ENCODE measurements around the gene ARHGEF25.
"Not testable (repeated sequence)": the region's sequence is repeated elsewhere in the genome, so short reads cannot be mapped to it uniquely, and the experiment has no call there.

Gene ARHGEF25

DNA sequence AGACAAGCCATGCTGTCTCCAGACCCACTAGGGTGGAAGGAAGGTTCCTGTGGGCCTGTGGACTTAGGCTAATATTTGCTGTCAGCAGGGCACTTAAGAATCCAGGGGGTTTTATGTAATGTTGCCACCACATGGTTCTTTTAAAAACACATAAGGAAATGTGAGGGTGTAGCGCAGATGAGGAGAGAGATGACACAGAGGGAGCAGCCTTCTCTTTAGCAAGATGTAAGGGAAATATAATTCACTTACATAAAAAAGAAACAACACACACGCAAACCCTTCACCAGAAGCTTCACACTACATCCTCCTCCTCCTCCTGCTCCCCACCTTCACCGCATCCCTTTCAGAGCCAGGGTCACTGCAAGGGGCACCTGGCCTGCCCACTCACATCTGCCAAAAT, 25.1 kb upstream of the ARHGEF25 start:
- FAIRE-seq, result no peak

- no peak for FAIRE-seq
Measured at GRCh38 chr12:57586832-57587429, 24.3 kb upstream of the ARHGEF25 start.

DNA sequence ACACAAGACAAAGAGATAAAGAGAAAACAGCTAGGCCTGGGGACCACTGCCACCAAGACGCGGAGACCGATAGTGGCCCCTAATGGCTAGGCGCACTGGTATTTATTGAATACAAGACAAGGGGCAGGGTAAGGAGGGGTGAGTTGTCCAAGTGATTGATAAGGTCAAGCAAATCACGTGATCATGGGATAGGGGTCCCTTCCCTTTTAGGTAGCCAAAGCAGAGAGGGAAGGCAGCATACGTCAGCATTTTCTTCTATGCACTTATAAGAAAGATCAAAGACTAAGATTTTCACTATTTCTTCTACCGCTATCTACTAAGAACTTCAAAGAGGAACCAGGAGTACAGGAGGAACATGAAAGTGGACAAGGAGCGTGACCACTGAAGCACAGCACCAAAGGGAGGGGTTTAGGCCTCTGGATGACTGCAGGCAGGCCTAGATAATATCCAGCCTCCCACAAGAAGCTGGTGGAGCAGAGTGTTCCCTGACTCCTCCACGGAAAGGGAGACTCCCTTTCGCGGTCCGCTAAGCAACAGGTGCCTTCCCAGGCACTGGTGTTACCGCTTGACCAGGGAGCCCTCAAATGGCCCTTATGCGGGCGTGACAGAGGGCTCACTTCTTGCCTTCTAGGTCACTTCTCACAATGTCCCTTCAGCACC, 22.2 kb upstream of the ARHGEF25 start:
- FAIRE-seq, result not testable (repeated sequence)

- no peak for FAIRE-seq
Measured at GRCh38 chr12:57590479-57590863, 20.8 kb upstream of the ARHGEF25 start.

GRCh38 chr12:57590864-57591781, 20.1 kb upstream of the ARHGEF25 start, which contains the start of gene PIP4K2C:
Gene PIP4K2C (plus strand): TSS chr12:57591192. CDS start chr12:57591290, 98 bp downstream.
- no peak for FAIRE-seq

- FAIRE-seq, result no peak
Measured at GRCh38 chr12:57591782-57592325, 19.4 kb upstream of the ARHGEF25 start.

DNA sequence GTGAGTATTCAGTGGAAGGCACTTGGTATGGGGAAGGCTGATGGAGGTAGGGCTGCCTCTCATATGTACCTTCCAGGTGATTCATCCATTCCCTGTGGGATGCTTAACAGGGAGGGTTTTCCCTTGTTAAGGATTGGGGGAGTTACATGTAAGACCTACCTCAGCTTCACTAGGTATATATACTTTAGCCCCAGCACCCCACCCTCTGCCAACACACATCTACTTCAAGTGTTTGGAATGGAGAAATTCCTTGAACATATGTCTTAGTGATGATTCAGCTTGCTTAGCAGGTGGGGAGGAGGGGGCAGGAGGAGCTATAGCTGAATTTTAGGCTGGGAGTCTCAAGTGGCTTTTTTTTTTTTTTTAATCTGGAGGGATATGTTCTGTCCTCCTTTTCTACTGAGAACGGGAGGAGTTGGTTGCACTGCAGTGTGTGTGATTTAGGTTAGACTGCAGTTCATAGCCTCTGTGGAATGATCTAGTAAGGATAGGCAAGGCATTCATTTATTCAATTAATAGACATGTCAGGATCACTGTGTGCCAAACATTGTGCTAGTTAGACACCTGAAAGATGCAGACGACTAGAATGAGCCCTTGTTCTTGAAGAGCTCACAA, 18.6 kb upstream of the ARHGEF25 start:
- no peak for FAIRE-seq

DNA sequence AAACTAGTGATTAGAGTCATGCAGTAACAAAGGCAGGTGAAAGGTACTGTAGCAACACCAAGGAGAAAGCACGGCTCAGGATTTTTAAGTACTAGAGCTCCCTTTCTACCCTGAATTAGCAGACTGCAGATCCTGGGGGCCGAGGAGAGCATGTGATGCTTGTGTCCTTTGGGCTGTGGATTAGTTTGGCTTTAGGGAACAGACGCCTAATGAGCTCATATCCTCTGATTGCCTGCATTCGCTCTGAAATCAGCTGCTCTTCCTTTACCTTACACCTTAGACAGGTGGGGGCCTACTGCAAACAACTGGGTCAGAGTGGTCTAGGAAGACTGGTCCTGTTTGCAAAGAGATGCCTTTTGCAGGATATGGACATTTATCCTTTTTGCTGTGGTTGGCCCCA, 18.0 kb upstream of the ARHGEF25 start:
- no peak for FAIRE-seq

DNA sequence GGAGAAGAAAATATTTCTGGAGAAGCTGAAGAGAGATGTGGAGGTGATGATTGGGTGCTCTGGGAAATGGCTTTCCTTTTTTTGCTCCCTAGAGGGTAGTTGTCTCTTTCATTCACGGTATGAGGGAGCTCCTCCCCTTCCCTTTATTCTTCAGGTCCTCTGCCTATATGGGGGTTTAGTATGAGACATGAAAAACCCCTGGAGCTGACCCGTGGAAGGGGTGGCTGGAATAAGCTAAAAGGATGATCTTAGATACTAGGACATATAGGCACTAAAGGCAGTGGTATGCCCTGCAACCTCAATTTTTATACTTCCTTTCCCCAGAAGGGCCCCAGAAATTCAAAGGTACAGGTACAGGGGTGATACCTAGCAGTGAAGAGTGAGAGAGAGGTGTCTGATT, 10.8 kb upstream of the ARHGEF25 start:
- no peak for FAIRE-seq

DNA sequence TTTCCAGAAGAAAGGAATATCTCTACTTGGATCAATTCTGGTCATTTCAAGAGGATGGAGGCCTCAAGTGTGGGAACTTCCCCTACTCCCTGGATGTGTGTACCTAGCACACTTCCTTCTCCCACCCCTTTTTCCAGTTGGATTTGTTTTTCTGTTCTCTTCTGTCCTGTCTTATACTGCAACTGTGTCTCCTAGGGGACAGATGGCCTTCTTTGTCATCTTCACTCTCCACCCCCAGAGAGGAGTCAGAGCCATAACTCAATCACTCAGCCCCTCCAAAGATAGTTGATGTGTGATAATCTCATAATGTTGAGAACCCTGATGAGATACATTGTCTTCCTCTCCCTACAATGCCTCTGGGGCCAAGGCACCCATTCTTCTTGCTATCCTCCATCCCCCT, 8.7 kb upstream of the ARHGEF25 start:
- no peak for FAIRE-seq

GRCh38 chr12:57603324-57603723, 7.9 kb upstream of the ARHGEF25 start:
- FAIRE-seq, result no peak

GRCh38 chr12:57603815-57604453, 7.3 kb upstream of the ARHGEF25 start:
- FAIRE-seq, result no peak

- FAIRE-seq, result no peak
Measured at GRCh38 chr12:57604454-57604991, 6.7 kb upstream of the ARHGEF25 start, which contains the start of gene DTX3. Gene DTX3 (plus strand): TSS chr12:57604824. CDS start chr12:57606518, 1,694 bp downstream.

DNA sequence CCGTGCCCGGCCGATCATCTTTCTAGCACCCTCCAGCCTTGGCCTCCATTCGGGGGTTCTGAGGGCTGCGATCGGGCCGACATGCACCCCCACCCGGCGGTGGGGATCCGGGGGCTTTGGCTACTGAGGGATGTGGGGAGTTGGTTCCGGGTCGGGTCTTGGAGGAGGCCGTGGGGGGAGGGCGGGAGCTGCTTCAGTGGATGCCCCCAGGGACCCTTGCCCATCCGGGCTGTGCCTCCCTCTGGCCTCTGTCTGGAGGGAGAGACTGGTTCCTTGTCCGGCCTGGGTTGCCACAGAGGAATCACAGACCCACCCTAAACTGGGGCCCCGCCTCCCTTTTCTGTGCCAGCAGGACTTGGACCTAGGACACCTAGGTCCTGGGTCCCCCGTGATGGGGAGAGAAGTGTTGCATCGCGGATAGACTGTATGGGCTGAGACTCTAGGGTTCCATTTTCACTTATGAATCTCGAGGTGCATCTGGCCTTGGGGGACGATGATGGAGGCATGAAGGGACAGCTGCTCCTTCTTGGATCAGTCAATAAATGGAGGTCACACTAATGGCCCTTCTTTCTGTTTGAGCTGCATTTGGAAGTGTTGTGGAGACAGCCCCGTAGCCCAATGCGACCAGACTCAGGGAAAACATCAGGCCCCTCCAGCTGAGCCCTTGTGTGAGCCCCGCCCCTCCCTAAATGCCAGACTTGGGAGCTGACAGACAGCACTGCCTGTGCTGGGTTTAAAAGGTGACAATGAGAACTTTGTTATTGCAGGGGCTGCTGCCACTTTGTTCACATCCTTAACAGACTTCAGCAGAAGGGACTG, 6.0 kb upstream of the ARHGEF25 start:
- no peak for FAIRE-seq

- FAIRE-seq, result no peak
Measured at GRCh38 chr12:57605811-57606311, 5.4 kb upstream of the ARHGEF25 start.

GRCh38 chr12:57606399-57606798, 4.8 kb upstream of the ARHGEF25 start:
- no peak for FAIRE-seq

GRCh38 chr12:57606821-57607220, 4.4 kb upstream of the ARHGEF25 start:
- no peak for FAIRE-seq

- no peak for FAIRE-seq
Measured at GRCh38 chr12:57607958-57608663, 3.1 kb upstream of the ARHGEF25 start.

- no peak for FAIRE-seq
Measured at GRCh38 chr12:57609101-57609780, 2.0 kb upstream of the ARHGEF25 start.
